Neural progenitor cell (in vitro differentiated cells): ENCODE measurements around the gene PCCA. TPM values are rescaled to one million over a fixed set of nuclear protein-coding genes. Genes with fewer than 3 reads are reported as not detected.

Experiments
- DNase-seq: peaks from one replicate; pipeline ENCODE4 v3.0.0-alpha.2; 2016; ENCODE audit warnings: low spot score
- H2AFZ ChIP-seq: fragments of 200-600 bp; sonication (generic); replicated peaks from 2 replicates; pipeline ENCODE4 v1.6.1; 2016; ENCODE audit warnings: antibody characterized with exemption
- H3F3A ChIP-seq: fragments of 200-600 bp; sonication (generic); 2 replicates; pipeline ENCODE4 v1.6.1; 2016; ENCODE audit warnings: antibody characterized with exemption, low read depth
- H3K27ac ChIP-seq: fragments of 200-600 bp; sonication (generic); 2 replicates; pipeline ENCODE4 v1.5.1; 2016; ENCODE audit warnings: mild to moderate bottlenecking
- H3K27me3 ChIP-seq: fragments of 200-600 bp; sonication (generic); 2 replicates; pipeline ENCODE4 v1.6.1; 2016; ENCODE audit warnings: mild to moderate bottlenecking, moderate library complexity
- H3K36me3 ChIP-seq: fragments of 200-600 bp; sonication (generic); 2 replicates; pipeline ENCODE4 v1.5.1; 2016
- H3K4me1 ChIP-seq: fragments of 200-600 bp; sonication (generic); 2 replicates; pipeline ENCODE4 v1.6.1; 2016; ENCODE audit warnings: mixed run types
- H3K4me2 ChIP-seq: fragments of 200-600 bp; sonication (generic); 2 replicates; pipeline ENCODE4 v1.6.1; 2016
- H3K4me3 ChIP-seq: fragments of 200-600 bp; sonication (generic); 2 replicates; pipeline ENCODE4 v1.5.1; 2016
- H3K79me2 ChIP-seq: fragments of 200-600 bp; sonication (generic); 2 replicates; pipeline ENCODE4 v1.6.1; 2016; ENCODE audit warnings: low read depth
- H3K9ac ChIP-seq: fragments of 200-600 bp; sonication (generic); 2 replicates; pipeline ENCODE4 v1.6.1; 2016
- H3K9me3 ChIP-seq: fragments of 200-600 bp; sonication (generic); 2 replicates; pipeline ENCODE4 v1.5.1; 2016; ENCODE audit warnings: low read depth
- H4K20me1 ChIP-seq: fragments of 200-600 bp; sonication (generic); 2 replicates; pipeline ENCODE4 v1.6.1; 2016; ENCODE audit warnings: low read depth
- H3K27ac Mint-ChIP-seq: 3 replicates; pipeline ENCODE4 v1.8.0; 2021; ENCODE audit warnings: mixed read lengths
- H3K27me3 Mint-ChIP-seq: 2 replicates; pipeline ENCODE4 v1.8.0; 2022; ENCODE audit warnings: low read depth, mild to moderate bottlenecking, inconsistent platforms, moderate library complexity, mixed read lengths; ENCODE audit not compliant: insufficient read depth
- H3K36me3 Mint-ChIP-seq: 3 replicates; pipeline ENCODE4 v1.8.0; 2021; ENCODE audit warnings: mixed read lengths
- H3K4me1 Mint-ChIP-seq: 3 replicates; pipeline ENCODE4 v1.8.0; 2021; ENCODE audit warnings: mixed read lengths
- H3K4me3 Mint-ChIP-seq: 3 replicates; pipeline ENCODE4 v1.8.0; 2021; ENCODE audit warnings: mild to moderate bottlenecking, moderate library complexity, mixed read lengths
- H3K9me3 Mint-ChIP-seq: 3 replicates; pipeline ENCODE4 v1.8.0; 2020; ENCODE audit warnings: mixed read lengths
- EZH2 ChIP-seq: fragments of 200-600 bp; sonication (generic); IDR thresholded peaks from 2 replicates; pipeline ENCODE4 v1.6.1; 2017; ENCODE audit warnings: antibody characterized with exemption, mild to moderate bottlenecking, moderate library complexity
- EZH2phosphoT487 ChIP-seq: fragments of 200-600 bp; sonication (generic); IDR thresholded peaks from 2 replicates; pipeline ENCODE4 v1.6.1; 2017; ENCODE audit warnings: antibody characterized with exemption
- total RNA-seq: library from RNA; depleted of rRNA; stranded (reverse); fragments of >200 nt; gene quantifications from 2 replicates; pipeline ENCODE4 v1.2.3, GENCODE V29; 2015; ENCODE audit warnings: low replicate concordance
- TF ChIP-seq, protein P1 (sequence below): fragments of 200-600 bp; sonication (generic); IDR thresholded peaks from 2 replicates; pipeline ENCODE4 v1.5.1; 2017; ENCODE audit warnings: antibody characterized with exemption, mild to moderate bottlenecking

PCCA gene
- total RNA-seq, 1 donor from 2014 or later, result 60.6 TPM

DNA sequence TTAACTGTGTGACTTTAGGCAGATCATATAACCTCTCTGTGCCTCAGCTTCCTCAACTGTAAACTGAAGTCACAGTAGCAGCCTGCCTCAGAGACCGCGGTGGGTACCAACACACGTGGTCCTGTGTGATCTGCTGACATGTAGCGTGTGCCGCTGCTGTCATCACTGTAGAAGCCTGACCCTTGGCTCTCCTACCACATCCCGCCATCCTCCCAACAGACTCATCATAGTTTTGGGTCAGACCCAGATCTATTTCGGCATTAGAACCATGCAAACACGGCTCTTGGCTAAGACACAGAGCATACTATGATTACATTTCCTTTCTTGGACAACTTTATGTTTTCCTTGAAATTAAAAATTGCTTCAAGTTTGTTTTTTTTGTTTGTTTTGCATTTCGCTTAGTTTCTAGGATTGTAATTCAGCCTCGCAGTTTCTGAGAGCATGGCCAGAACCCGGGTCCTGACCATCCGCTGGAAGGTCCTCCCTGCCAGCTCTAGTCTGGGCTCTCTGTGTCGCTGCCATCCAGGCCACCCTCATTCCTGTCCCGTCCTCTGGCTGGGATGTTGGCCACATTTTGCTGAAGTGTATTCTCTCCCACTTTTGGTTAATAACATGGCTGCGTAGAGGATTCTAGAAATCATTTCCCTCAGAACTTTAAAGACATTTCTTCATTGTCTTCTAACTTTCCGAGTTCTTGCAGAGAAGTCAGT is 446.7 kb downstream of the PCCA start:
- Histone ChIP-seq H3K4me2 (no peak overlapping the region), H3K27ac (no peak overlapping the region), H2AFZ (no peak overlapping the region), H3K9ac (no peak overlapping the region), H3K79me2 (no peaks in the 10 kb centered on the region), H3K27me3 (no peaks in the 10 kb centered on the region), H3K36me3 (no peaks in the 10 kb centered on the region), H3F3A (peaks cover 3% of the 10 kb centered on the region), H3K9me3 (no peaks in the 10 kb centered on the region), H4K20me1 (no peaks in the 10 kb centered on the region), H3K4me3 (no peak overlapping the region), H3K4me1 (peaks cover 15% of the 10 kb centered on the region)
- no peak overlapping the region for H3K4me3 Mint-ChIP-seq
- peaks cover 3% of the 10 kb centered on the region for H3K27me3 Mint-ChIP-seq
- no peak overlapping the region for H3K27ac Mint-ChIP-seq
- peaks cover 3% of the 10 kb centered on the region for H3K4me1 Mint-ChIP-seq
- peaks cover 27% of the 10 kb centered on the region for H3K36me3 Mint-ChIP-seq
- DNase-seq, result no peak
- TF ChIP-seq EZH2phosphoT487, result no peak
- TF ChIP-seq, protein P1, sequence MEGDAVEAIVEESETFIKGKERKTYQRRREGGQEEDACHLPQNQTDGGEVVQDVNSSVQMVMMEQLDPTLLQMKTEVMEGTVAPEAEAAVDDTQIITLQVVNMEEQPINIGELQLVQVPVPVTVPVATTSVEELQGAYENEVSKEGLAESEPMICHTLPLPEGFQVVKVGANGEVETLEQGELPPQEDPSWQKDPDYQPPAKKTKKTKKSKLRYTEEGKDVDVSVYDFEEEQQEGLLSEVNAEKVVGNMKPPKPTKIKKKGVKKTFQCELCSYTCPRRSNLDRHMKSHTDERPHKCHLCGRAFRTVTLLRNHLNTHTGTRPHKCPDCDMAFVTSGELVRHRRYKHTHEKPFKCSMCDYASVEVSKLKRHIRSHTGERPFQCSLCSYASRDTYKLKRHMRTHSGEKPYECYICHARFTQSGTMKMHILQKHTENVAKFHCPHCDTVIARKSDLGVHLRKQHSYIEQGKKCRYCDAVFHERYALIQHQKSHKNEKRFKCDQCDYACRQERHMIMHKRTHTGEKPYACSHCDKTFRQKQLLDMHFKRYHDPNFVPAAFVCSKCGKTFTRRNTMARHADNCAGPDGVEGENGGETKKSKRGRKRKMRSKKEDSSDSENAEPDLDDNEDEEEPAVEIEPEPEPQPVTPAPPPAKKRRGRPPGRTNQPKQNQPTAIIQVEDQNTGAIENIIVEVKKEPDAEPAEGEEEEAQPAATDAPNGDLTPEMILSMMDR, result no peak
- TF ChIP-seq EZH2, result no peak
- peaks cover 13% of the 10 kb centered on the region for H3K9me3 Mint-ChIP-seq

DNA sequence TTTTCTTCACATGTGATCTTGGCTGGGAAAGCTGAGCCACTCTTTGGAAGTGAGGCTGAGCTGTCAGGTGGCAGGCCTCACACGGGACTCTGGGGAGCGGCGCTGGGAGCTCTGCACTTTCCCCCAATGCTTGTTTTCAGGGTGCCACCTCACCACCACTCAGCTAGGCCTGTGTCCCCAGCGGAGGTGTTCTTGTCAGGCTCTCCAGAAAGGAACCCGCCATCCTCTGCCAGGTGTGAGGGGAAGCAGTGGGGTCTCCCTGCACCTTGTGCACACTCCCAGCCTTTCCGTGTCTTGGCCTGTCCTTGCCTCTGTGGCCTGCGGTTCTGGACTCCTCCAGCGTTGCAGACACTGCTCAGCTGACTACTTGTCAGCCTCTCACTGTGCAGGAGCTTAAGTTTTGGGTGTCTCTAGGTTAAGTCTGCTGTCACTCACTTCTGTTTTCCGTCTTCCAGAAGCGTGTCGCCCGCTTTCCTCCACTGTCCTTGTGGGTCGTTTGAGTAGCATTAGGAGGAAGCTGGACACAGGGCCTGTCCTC is 447.8 kb downstream of the PCCA start:
- H3K9me3 ChIP-seq, result no peaks in the 10 kb centered on the region
- no peaks in the 10 kb centered on the region for H3K27me3 ChIP-seq
- H3K36me3 Mint-ChIP-seq, result peaks cover 24% of the 10 kb centered on the region
- H3K9me3 Mint-ChIP-seq, result peaks cover 13% of the 10 kb centered on the region
- H4K20me1 ChIP-seq, result no peaks in the 10 kb centered on the region
- no peak overlapping the region for H3K4me2 ChIP-seq
- H3F3A ChIP-seq, result peaks cover 3% of the 10 kb centered on the region
- DNase-seq, result no peak
- H3K79me2 ChIP-seq, result no peaks in the 10 kb centered on the region
- H3K4me3 ChIP-seq, result no peak overlapping the region
- no peak overlapping the region for H3K9ac ChIP-seq
- H3K27me3 Mint-ChIP-seq, result peaks cover 3% of the 10 kb centered on the region
- H3K36me3 ChIP-seq, result no peaks in the 10 kb centered on the region
- H2AFZ ChIP-seq, result no peak overlapping the region
- peaks cover 10% of the 10 kb centered on the region for H3K4me1 Mint-ChIP-seq
- no peak overlapping the region for H3K27ac ChIP-seq
- H3K4me1 ChIP-seq, result peaks cover 21% of the 10 kb centered on the region
- TF ChIP-seq, protein P1, result no peak
- TF ChIP-seq EZH2, result no peak
- no peak for TF ChIP-seq EZH2phosphoT487
- peak overlapping the region; percentile 38 for H3K27ac Mint-ChIP-seq
- H3K4me3 Mint-ChIP-seq, result no peak overlapping the region

DNA sequence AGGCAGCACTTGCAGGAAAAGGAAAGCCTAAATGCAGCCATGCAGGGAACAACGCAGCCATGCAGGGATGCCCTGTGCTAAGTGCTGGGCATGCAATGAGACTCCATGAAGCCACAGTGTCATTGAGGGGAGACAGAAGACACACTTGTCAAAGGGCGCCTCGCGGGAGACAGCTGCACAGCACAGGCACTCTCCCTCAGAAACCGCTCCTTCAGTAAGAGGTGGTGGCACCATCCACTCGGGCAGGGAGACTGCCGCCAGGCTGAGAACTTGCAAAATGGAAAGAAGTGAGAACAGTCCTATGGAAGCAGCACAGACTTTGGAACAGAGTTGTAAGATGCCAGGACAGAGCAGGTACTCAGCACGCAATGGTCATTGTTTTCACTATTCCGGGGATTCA is 448.6 kb downstream of the PCCA start:
- Mint-ChIP-seq H3K27ac (peak overlapping the region; percentile 2), H3K36me3 (peaks cover 22% of the 10 kb centered on the region), H3K4me3 (no peak overlapping the region), H3K9me3 (peaks cover 13% of the 10 kb centered on the region), H3K4me1 (peaks cover 17% of the 10 kb centered on the region), H3K27me3 (peaks cover 3% of the 10 kb centered on the region)
- H2AFZ ChIP-seq, result no peak overlapping the region
- no peaks in the 10 kb centered on the region for H3K36me3 ChIP-seq
- H3K79me2 ChIP-seq, result no peaks in the 10 kb centered on the region
- peaks cover 29% of the 10 kb centered on the region for H3K4me1 ChIP-seq
- TF ChIP-seq EZH2phosphoT487 (no peak), EZH2 (no peak)
- TF ChIP-seq, protein P1, result no peak
- no peaks in the 10 kb centered on the region for H3K9me3 ChIP-seq
- H3K4me2 ChIP-seq, result no peak overlapping the region
- H3K27ac ChIP-seq, result no peak overlapping the region
- H4K20me1 ChIP-seq, result no peaks in the 10 kb centered on the region
- no peak for DNase-seq
- peaks cover 8% of the 10 kb centered on the region for H3F3A ChIP-seq
- no peak overlapping the region for H3K4me3 ChIP-seq
- no peaks in the 10 kb centered on the region for H3K27me3 ChIP-seq
- no peak overlapping the region for H3K9ac ChIP-seq
